Effector CD8-positive, alpha-beta T cell (primary cell): ENCODE measurements around the gene TMSB15C.

Experiments used
- DNase-seq: peaks from one replicate; lab custom pipeline; 2025; lab: John Stamatoyannopoulos, UW

TMSB15C gene

GRCh38 chrX:104047171-104047570, 28.9 kb downstream of the TMSB15C start:
- no peak for DNase-seq

GRCh38 chrX:104045642-104046041, 30.4 kb downstream of the TMSB15C start:
- DNase-seq, result no peak

- no peak for DNase-seq
Measured at GRCh38 chrX:104041003-104041402, 35.0 kb downstream of the TMSB15C start.

- no peak for DNase-seq
Measured at GRCh38 chrX:104039689-104040505, 36.1 kb downstream of the TMSB15C start, which contains the start of gene H2BW2. Gene H2BW2, plus strand, starts transcription at chrX:104039956. Its CDS starts 39 bp downstream, at chrX:104039995.
